ENCODE data around the gene PPM1H. TPM values are rescaled to one million over a fixed set of nuclear protein-coding genes. Genes with fewer than 3 reads are reported as not detected.

The PPM1H gene
- total and polyA plus RNA-seq, 2 of the 8 experiments (the other 6 are each of a cell fraction or from before 2014, with no cell fraction given): 16.4 to 36.1 TPM

DNA sequence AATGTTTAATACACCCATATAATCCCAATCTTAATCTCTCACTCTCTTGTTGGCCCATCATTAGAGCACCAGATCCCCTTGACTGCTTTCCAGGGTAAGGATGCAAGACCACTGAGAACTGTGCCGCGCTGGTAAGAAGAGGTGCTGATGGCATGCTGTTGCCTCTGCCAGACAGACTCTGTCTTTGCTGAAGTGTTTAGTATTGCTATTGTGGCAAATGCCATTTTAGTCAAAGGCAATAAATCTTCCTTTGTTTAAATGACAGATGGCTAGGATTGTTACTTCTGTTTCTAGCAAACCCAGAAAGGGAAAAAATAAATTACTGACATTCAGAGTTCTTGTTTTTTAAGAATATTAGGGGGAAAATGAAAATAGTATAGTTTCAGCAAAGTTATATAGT lies 316.0 kb downstream of the PPM1H start:
- no peaks in the 10 kb centered on the region for H3K23me2 ChIP-seq (ENCODE audit: low read depth, low read length)
- DNase-seq (ENCODE audit: low read depth in 1 of 2, low spot score in 2 of 2): no peak
- no peak overlapping the region for H3K18ac ChIP-seq (ENCODE audit: extremely low read depth, low read length)
- no peak overlapping the region for H4K5ac ChIP-seq (ENCODE audit: insufficient read length, low read depth, low read length)
- no peak overlapping the region for H2BK20ac ChIP-seq (ENCODE audit: low read length)
- no peak overlapping the region for H3K4me3 ChIP-seq (ENCODE audit: extremely low read depth in 1 of 4, insufficient read depth in 2 of 4, low read depth in 3 of 4, low read length in 4 of 4)
- H4K91ac ChIP-seq (replicated peaks; ENCODE audit: insufficient read length, low read length): no peak overlapping the region
- no peaks in the 10 kb centered on the region for H3K79me2 ChIP-seq (ENCODE audit: control insufficient read depth in 1 of 2, insufficient read depth in 2 of 2, low read length in 2 of 2)
- 94% methylated on average over 2 of the region's 2 CpGs; no CpG with 5 or more reads in 1 of the 2 experiments for WGBS, 2 experiments (ENCODE audit: extremely low coverage in 1 of 2, insufficient coverage in 1 of 2, insufficient read length in 1 of 2, insufficient replicate concordance in 2 of 2, low coverage in 1 of 2, low lambda C conversion rate in 2 of 2, missing lambda C conversion rate in 1 of 2)
- H3K4ac ChIP-seq (replicated peaks; ENCODE audit: insufficient read length, low read depth, low read length): no peak overlapping the region
- H2BK5ac ChIP-seq (ENCODE audit: low read depth, low read length): no peak overlapping the region
- no peaks in the 10 kb centered on the region for H3K27me3 ChIP-seq (replicated peaks in 1 of 4; ENCODE audit: control insufficient read depth in 3 of 4, extremely low read depth in 1 of 4, insufficient read depth in 3 of 4, low read length in 3 of 4)
- H2BK12ac ChIP-seq (ENCODE audit: low read depth, low read length): no peak overlapping the region
- no peak overlapping the region for H2BK15ac ChIP-seq (ENCODE audit: low read length)
- H3K27ac ChIP-seq (ENCODE audit: low read depth, low read length): no peak overlapping the region
- H4K8ac ChIP-seq (ENCODE audit: extremely low read depth, insufficient read depth, low read length): no peak overlapping the region
- H3K9me3 ChIP-seq (ENCODE audit: insufficient read depth in 2 of 2, low read depth in 1 of 2, low read length in 1 of 2): no peaks in the 10 kb centered on the region
- FAIRE-seq: no peak
- no peak overlapping the region for H3K23ac ChIP-seq (ENCODE audit: insufficient read length)
- no peak for TF ChIP-seq SUZ12 (IDR thresholded peaks at IDR 0.05; ENCODE audit: low read length)
- TF ChIP-seq GABPA (IDR thresholded peaks at IDR 0.05; ENCODE audit: borderline replicate concordance, insufficient read depth, low read length): no peak
- TF ChIP-seq POLR2A (IDR thresholded peaks at IDR 0.05; ENCODE audit: control extremely low read depth in 1 of 2, low read depth in 2 of 2, low read length in 2 of 2): no peak
- TF ChIP-seq BACH1 (IDR thresholded peaks at IDR 0.05; ENCODE audit: low read length): no peak
- TF ChIP-seq RFX5 (IDR thresholded peaks at IDR 0.05; ENCODE audit: borderline replicate concordance, low read depth, low read length): no peak
- TF ChIP-seq, protein P1, sequence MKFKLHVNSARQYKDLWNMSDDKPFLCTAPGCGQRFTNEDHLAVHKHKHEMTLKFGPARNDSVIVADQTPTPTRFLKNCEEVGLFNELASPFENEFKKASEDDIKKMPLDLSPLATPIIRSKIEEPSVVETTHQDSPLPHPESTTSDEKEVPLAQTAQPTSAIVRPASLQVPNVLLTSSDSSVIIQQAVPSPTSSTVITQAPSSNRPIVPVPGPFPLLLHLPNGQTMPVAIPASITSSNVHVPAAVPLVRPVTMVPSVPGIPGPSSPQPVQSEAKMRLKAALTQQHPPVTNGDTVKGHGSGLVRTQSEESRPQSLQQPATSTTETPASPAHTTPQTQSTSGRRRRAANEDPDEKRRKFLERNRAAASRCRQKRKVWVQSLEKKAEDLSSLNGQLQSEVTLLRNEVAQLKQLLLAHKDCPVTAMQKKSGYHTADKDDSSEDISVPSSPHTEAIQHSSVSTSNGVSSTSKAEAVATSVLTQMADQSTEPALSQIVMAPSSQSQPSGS (IDR thresholded peaks at IDR 0.05; ENCODE audit: low read length): no peak
- no peak for TF ChIP-seq NRF1 (IDR thresholded peaks at IDR 0.05; ENCODE audit: low read depth, low read length)
- no peak for TF ChIP-seq SIRT6 (IDR thresholded peaks at IDR 0.05; ENCODE audit: low read length)
- TF ChIP-seq, protein P2, sequence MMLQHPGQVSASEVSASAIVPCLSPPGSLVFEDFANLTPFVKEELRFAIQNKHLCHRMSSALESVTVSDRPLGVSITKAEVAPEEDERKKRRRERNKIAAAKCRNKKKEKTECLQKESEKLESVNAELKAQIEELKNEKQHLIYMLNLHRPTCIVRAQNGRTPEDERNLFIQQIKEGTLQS (IDR thresholded peaks at IDR 0.05; ENCODE audit: insufficient read depth, low read depth, low read length): no peak
- TF ChIP-seq POLR2AphosphoS5 (IDR thresholded peaks at IDR 0.05; ENCODE audit: low read depth, low read length): no peak
- H3K4me2 ChIP-seq (ENCODE audit: insufficient read depth in 1 of 2, low read depth in 2 of 2, low read length in 2 of 2): no peak overlapping the region
- no peaks in the 10 kb centered on the region for H3K79me1 ChIP-seq (ENCODE audit: low read depth, low read length)
- peaks cover 0 to 6% (median 0%) of the 10 kb centered on the region in 4 experiments; a peak in 3 of 7 replicates for H3K4me1 ChIP-seq (replicated peaks in 1 of 4; ENCODE audit: control insufficient read depth in 3 of 4, insufficient read depth in 4 of 4, low read length in 3 of 4)
- H3K14ac ChIP-seq (ENCODE audit: insufficient read length): no peak overlapping the region
- no peak overlapping the region for H3K9ac ChIP-seq (replicated peaks in 1 of 4; ENCODE audit: extremely low read depth in 1 of 4, low read depth in 3 of 4, low read length in 3 of 4)
- H2BK120ac ChIP-seq (replicated peaks; ENCODE audit: low read depth, low read length): no peak overlapping the region
- H3K56ac ChIP-seq (replicated peaks; ENCODE audit: insufficient read length, low read depth, low read length): no peak overlapping the region
- ChIA-PET POLR2A (ENCODE audit: partially characterized antibody) (interaction anchor here (1.1 to 3.1 kb wide), 4 partner anchors 9 to 16 kb away, joined by 3 to 16 read pairs (median 6); no protein-coding TSS in a partner anchor), CTCF (ENCODE audit: partially characterized antibody) (interaction anchor here (1.0 kb wide), 1 partner anchor 195 kb away, joined by 4 read pairs; no protein-coding TSS in a partner anchor)
- H2AFZ ChIP-seq (ENCODE audit: low read length): no peak overlapping the region
- no peak overlapping the region for H2AK5ac ChIP-seq (ENCODE audit: low read depth, low read length)
- no peaks in the 10 kb centered on the region for H4K20me1 ChIP-seq (replicated peaks in 1 of 2; ENCODE audit: control insufficient read depth in 1 of 2, insufficient read depth in 2 of 2, low read length in 2 of 2)
- H3K36me3 ChIP-seq (ENCODE audit: control insufficient read depth in 2 of 4, insufficient read depth in 4 of 4, low read length in 3 of 4): no peaks in the 10 kb centered on the region
